NCI-H2107 treated with DMSO at 0.1 percent for 48 hours (cell line): ENCODE measurements around the gene TMEM204.
A peak's percentile ranks its signal among the peaks of the same experiment; 100 is the strongest.

Experiments used
- DNase-seq: peaks from one replicate; lab custom pipeline; 2025; ENCODE audit not compliant: unreplicated experiment; lab: John Stamatoyannopoulos, UW

Gene TMEM204

GRCh38 chr16:1533443-1533951 lies at the start of gene TMEM204:
Gene TMEM204 (plus strand): TSS chr16:1533666. CDS start chr16:1534276, 610 bp downstream.
- no peak for DNase-seq

GRCh38 chr16:1485847-1486496 lies 47.5 kb upstream of the TMEM204 start:
- no peak for DNase-seq

- no peak for DNase-seq
Measured at GRCh38 chr16:1486551-1487390, 46.7 kb upstream of the TMEM204 start.

- no peak for DNase-seq
Measured at GRCh38 chr16:1487395-1488053, 45.9 kb upstream of the TMEM204 start.

- DNase-seq, result no peak
Measured at GRCh38 chr16:1488054-1488601, 45.3 kb upstream of the TMEM204 start.

GRCh38 chr16:1488619-1489018 lies 44.8 kb upstream of the TMEM204 start, which contains the start of gene PTX4:
Gene PTX4 (minus strand): TSS chr16:1488944. CDS start chr16:1488909, 35 bp downstream.
- no peak for DNase-seq

- DNase-seq, result no peak
Measured at GRCh38 chr16:1489077-1489476, 44.4 kb upstream of the TMEM204 start.

- no peak for DNase-seq
Measured at GRCh38 chr16:1491327-1491726, 42.1 kb upstream of the TMEM204 start.

GRCh38 chr16:1492082-1492922 lies 41.2 kb upstream of the TMEM204 start:
- DNase-seq, result no peak

- DNase-seq, result peak; percentile 40
Measured at GRCh38 chr16:1492923-1493745, 40.3 kb upstream of the TMEM204 start, which contains the start of gene TELO2. Gene TELO2 (plus strand): TSS chr16:1493360. CDS start chr16:1494282, 922 bp downstream.

GRCh38 chr16:1493746-1494094 lies 39.7 kb upstream of the TMEM204 start:
- no peak for DNase-seq

- DNase-seq, result no peak
Measured at GRCh38 chr16:1494129-1494640, 39.3 kb upstream of the TMEM204 start.

- DNase-seq, result no peak
Measured at GRCh38 chr16:1494711-1495110, 38.8 kb upstream of the TMEM204 start.

GRCh38 chr16:1495211-1495888 lies 38.1 kb upstream of the TMEM204 start:
- DNase-seq, result no peak

GRCh38 chr16:1495889-1496262 lies 37.6 kb upstream of the TMEM204 start:
- no peak for DNase-seq

GRCh38 chr16:1496464-1496863 lies 37.0 kb upstream of the TMEM204 start:
- no peak for DNase-seq

- no peak for DNase-seq
Measured at GRCh38 chr16:1497014-1497598, 36.4 kb upstream of the TMEM204 start.

GRCh38 chr16:1498899-1499676 lies 34.4 kb upstream of the TMEM204 start:
- DNase-seq, result no peak
